Activated T-cell treated with anti-CD3 and anti-CD28 coated beads for 24 hours (primary cell): ENCODE measurements around the gene HIRIP3.
A peak's percentile ranks its signal among the peaks of the same experiment; 100 is the strongest.
"Not testable (repeated sequence)": the region's sequence is repeated elsewhere in the genome, so short reads cannot be mapped to it uniquely, and the experiment has no call there.

Experiments used
- DNase-seq: peaks from one replicate; pipeline ENCODE4 v3.0.0-alpha.2; 2020; ENCODE audit warnings: low read depth

HIRIP3 gene, protein sequence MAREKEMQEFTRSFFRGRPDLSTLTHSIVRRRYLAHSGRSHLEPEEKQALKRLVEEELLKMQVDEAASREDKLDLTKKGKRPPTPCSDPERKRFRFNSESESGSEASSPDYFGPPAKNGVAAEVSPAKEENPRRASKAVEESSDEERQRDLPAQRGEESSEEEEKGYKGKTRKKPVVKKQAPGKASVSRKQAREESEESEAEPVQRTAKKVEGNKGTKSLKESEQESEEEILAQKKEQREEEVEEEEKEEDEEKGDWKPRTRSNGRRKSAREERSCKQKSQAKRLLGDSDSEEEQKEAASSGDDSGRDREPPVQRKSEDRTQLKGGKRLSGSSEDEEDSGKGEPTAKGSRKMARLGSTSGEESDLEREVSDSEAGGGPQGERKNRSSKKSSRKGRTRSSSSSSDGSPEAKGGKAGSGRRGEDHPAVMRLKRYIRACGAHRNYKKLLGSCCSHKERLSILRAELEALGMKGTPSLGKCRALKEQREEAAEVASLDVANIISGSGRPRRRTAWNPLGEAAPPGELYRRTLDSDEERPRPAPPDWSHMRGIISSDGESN

GRCh38 chr16:29995324-29995910, at the start of gene HIRIP3:
HIRIP3 (minus strand) TSS chr16:29995617; CDS start chr16:29995605, 12 bp downstream.
- DNase-seq = peak; percentile 83

- no peak for DNase-seq
Observed at GRCh38 chr16:30041841-30042240, 46.4 kb upstream of the HIRIP3 start.

DNA sequence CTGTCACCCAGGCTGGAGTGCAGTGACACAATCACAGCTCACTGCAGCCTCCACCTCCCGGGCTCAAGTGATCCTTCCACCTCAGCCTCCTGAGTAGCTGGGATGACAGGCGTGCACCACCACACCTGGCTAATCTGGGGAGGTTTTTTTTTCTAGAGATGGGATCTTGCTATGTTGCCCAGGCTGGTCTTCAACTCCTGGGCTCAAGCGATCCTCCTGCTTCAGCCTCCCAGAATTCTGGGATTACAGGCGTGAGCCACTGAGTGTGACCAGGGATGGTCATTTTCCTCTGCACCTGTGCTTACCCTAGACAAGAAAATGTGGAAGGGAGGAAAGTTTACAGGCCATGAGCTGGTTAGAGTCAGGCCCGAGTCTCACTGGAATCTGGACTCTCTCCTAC, 45.3 kb upstream of the HIRIP3 start:
- not testable (repeated sequence) for DNase-seq

- DNase-seq = no peak
Observed at GRCh38 chr16:30040221-30040620, 44.8 kb upstream of the HIRIP3 start.

DNA sequence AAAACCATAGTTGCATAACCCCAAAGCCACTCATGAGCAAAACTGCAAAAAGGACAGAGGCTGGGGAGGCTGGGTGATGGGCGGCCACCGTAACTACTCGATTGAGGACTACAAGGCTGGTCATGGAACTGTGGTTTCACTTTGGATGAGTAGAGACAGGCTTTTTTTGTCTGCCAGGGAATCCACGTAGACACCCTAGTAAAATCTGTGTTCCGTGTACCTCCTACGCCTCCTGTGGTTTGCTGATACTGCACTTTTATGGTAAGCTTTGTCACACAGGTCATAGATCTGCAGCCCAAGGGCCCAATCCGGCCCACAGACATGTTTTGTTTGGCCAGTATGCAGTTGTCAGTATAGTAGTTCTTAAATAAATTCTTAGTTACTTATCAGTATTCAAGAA, 37.9 kb upstream of the HIRIP3 start:
- no peak for DNase-seq

DNA sequence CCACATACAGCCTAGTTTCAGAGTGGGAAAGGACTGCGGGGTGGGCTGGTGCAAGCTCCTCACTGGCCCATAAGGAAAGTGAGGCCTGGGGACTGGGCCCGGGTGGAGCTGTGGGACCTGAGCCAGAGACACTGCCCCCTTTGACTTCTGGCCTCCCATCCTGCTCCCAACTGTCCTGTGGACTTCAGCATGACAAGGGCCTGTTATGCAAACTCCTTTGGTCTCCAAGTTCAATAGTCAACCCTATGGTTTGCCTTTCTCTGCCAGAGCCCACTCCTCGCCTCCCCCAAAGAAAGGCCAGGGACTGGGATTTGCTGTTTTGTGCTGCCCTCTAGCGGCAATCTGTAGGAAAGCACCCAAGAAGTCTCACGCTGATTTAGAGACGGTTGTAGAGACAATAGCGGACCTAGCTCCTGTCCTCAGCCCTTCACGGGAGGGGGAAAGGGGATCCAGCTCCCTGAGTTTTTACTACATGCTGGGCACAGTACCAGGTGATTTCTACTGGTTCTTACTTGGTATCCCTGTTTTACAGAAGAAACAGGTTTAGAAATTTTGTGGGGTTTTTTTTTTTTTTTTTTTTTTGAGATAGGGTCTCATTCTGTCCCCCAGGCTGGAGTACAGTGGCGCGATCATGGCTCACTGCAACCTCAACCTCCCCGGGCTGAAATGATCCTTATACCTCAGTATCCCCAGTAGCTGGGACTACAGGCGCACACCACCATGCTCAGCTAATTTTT, 36.8 kb upstream of the HIRIP3 start:
- peak; percentile 53 for DNase-seq

DNA sequence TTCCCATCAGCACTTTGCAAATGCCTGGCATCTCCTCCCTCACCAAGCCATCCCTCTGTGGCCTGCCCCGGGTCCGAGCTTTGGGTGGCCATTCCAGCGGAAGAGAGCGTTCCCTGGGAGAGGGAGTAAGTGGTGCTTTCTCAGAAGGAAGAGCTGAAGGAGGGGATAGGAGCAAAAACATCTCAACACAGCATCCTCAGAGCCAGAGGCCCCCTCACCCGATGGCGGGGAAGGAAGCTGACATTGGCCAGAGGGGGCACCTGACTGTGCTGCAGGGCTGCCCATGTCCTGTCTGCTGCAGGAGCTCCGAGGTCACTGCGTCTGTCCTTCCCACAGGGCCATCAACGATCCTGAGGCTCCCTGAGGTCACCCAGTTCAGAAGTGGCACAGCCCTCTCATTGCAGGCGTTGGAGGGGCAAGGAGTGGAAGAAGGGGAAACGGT, 36.1 kb upstream of the HIRIP3 start:
- no peak for DNase-seq

GRCh38 chr16:30030841-30031413, 35.5 kb upstream of the HIRIP3 start, which contains the start of gene TLCD3B:
TLCD3B (minus strand) TSS chr16:30031271; CDS start chr16:30030527, 744 bp downstream.
- no peak for DNase-seq

GRCh38 chr16:30030011-30030685, 34.7 kb upstream of the HIRIP3 start:
- DNase-seq = no peak

DNA sequence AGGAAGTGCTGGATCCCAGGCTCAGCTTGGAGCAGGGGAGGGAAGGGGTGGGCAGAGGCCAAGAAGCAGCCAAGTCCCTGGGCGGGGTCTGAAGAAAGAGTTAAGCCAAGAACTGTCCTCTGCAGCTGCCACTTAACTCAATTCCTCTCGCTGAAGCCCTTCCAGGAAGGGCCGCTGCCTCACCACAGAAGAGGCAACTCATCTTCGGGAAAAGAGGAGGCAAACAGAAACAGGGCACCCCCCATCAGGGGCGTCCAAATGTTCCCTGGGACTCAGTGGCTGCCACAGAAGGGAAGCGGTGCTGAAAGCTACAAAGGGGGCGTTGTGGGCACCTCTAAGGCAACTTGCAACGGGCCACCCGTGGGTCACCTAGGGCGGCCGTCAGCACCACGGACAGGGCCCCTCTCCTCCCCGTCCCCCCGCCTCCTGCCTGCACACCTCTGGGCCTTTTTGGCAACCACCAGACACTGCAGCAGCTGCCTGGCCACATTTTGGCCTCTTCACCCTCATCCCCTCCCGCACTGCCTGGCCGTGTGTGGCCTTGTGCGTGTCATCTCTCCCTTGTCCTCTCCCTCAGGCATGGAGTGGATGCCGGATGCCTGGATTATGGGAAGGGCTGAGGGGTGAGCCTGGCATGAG, 33.1 kb upstream of the HIRIP3 start:
- DNase-seq = no peak

DNA sequence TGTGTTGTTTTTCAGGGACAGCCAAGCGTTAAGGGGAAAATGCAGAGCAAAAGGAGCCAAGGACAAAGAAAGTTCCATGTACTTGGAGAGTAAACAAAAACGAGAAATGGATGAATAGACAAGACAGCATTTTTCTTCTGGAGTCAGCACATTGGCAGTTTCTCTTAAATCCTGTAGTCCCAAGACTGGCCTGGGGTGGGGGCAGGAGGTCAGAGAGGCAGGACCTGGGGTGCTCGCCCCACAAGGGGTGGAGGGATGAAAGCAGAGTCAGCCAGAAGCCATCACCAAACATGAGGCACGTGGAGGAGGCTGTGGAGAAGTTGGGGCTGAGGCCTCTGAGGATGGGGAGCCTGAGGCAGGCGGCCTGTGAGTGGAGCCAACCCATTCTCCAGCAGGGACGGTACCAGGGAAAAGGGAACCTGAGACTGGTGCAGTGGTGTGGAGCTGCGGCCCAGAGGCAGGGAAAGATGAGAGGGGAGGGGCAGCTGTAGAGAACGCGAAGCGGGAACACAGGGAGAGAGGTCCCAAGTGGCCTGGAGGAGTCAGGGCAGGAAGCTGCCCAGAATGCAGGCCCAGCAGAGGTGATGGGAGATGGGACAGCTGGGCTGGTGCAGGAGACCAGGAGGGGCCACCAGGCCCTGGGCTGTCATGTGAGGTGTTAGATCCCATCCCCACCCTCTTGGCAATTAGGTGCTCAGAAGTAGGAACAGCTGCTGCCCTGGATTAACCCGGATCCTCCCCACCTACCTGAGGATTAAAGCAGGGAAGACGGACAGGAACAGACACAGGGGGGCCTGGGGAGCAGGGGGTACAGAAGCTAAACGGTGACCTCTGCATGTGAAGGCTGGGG, 32.4 kb upstream of the HIRIP3 start:
- no peak for DNase-seq

DNA sequence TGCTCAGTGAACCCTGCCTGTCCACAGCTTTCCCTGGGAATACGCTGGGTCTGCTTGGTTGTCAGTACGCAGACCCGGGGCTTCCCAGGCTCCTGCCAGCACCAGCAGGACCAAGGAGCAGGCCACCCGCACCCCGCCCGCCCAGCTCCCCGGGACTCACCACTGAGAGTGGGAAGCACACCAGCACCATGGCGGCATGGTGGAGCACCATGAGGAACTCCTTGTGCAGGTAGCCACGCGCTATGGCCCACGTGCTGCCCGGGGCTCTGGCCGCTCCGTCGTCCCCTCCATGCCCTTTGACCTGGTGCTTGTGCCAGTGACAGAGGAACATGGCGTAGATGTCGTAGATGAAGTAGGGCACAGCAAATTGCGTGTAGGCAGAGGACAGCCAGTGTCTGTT, 31.0 kb upstream of the HIRIP3 start:
- no peak for DNase-seq

DNA sequence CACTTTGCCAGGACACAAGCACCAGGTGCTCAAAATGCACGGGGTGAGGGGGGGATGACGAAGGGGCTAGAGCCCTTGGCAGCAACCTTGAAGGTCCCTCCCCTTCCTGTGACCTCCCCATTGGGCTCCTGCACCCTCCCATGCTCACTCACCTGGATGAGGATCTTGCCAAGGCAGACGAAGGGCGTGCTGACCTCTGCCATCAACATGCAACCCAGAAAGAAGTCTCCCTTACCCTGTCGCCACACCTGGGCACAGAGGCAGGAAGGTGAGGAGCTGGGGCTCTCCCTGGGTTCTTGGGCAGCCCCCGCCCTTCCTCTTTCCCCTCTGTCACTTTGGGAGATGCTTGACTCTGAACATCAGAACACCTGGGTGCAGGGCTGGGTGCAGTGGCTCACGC, 30.2 kb upstream of the HIRIP3 start:
- no peak for DNase-seq

- DNase-seq = no peak
Observed at GRCh38 chr16:30025156-30025555, 29.7 kb upstream of the HIRIP3 start.

DNA sequence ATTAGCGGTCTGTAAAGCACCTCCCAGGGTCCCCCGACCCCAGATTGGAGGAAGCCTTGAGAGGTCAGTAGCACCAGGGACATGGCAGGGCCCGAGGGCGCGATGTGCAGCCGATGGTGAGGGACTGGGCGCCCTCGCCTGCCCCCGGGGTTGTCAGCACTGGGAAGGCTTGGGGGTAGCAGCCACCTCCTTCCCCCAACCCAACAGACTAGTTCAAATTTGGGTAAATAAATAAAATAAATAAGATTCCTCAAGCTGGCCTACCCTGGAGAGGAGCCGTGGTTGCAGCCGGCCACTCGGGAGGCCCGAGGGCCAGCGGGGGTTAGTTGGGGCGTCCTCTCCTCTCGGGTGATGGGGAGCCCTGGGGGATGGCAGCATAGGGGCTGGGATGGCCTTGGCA, 29.0 kb upstream of the HIRIP3 start:
- no peak for DNase-seq

- DNase-seq = no peak
Observed at GRCh38 chr16:30023586-30023985, 28.2 kb upstream of the HIRIP3 start.

DNA sequence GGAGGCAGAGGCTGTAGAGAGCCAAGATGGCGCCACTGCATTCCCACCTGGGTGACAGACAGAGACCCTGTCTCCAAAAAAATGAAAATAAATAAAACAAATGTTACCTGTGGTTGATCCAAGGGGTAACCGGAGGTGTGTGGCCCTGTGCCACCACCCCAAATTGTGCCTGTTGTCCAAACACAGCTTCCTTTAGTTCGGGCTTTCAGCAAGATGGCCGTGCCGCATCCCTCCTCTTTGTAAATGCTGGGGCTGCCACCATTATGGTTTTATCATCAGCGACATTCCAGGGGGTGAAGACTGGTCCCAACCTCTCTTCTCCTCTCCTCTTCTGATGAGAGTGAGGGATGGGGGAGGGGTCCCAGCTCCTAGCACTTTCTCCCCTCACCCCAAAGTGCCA, 27.5 kb upstream of the HIRIP3 start, which contains the start of gene C16orf92:
C16orf92 (plus strand) TSS at position 312 of the 400 bp plus-strand sequence. CDS start 143 bp downstream, outside the sequence.
- DNase-seq = no peak

DNA sequence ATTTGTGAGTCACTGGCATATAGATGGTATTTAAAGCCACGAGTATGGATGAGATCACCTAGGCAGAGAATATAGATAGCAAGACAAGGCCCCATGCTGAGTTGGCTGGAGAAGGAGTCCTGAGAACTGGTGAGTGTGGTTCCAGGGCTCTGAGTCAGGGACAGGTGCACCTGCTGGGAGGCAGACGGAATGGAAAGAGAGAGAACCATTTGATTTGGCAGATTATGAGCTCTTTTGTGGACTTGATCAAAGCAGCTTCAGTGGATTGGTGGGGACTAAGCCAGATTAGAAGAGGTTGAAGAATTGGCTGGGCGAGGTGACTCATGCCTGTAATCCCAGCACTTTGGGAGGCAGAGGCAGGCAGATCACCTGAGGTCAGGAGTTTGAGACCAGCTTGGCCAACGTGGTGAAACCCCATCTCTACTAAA, 23.3 kb upstream of the HIRIP3 start:
- DNase-seq = no peak

- DNase-seq = not testable (repeated sequence)
Observed at GRCh38 chr16:30017937-30018336, 22.5 kb upstream of the HIRIP3 start.

DNA sequence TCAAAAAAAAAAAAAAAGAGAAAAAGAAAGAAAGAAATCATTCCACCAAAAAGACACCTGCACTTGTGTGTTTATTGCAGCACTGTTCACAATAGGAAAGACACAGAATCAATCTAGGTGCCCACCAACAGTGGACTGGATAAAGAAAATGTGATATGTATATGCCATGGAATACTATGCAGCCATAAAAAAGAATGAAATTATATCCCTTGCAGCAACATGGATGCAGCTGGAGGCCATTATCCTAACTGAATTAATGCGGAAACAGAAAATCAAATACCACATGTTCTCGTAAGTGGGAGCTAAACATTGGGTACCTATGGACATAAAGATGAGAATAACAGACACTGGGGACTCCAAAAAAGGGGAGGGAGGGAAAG, 21.9 kb upstream of the HIRIP3 start:
- no peak for DNase-seq
